Neural cell (in vitro differentiated cells): ENCODE results near the gene HDC.

Experiments
- CTCF ChIP-seq: fragments of 450-650 bp; IDR thresholded peaks from 2 replicates; pipeline ENCODE4 v1.5.1; 2014; ENCODE audit warnings: antibody characterized with exemption, mild to moderate bottlenecking, moderate library complexity; ENCODE audit not compliant: poor library complexity, severe bottlenecking
- EZH2 ChIP-seq: fragments of 200-600, 300-800 bp; shearing (Covaris generic), sonication (generic); IDR thresholded peaks from 2 replicates; pipeline ENCODE4 v1.6.1; 2014; ENCODE audit warnings: antibody characterized with exemption, low read length, borderline replicate concordance, mild to moderate bottlenecking; ENCODE audit not compliant: insufficient read depth, poor library complexity, severe bottlenecking
- POLR2AphosphoS5 ChIP-seq: IDR thresholded peaks from 2 replicates; pipeline ENCODE4 v1.6.1; 2012
- RAD21 ChIP-seq: fragments of 450-650 bp; conservative IDR thresholded peaks from 2 replicates; pipeline ENCODE4 v1.6.1; 2014; ENCODE audit warnings: antibody characterized with exemption, mild to moderate bottlenecking, moderate library complexity
- SMC3 ChIP-seq: fragments of 450-650 bp; conservative IDR thresholded peaks from 2 replicates; pipeline ENCODE4 v1.6.1; 2014; ENCODE audit warnings: antibody characterized with exemption, mild to moderate bottlenecking, moderate library complexity; ENCODE audit not compliant: poor library complexity
- TAF1 ChIP-seq: IDR thresholded peaks from 2 replicates; pipeline ENCODE4 v1.6.1; 2012; ENCODE audit warnings: low read depth

GRCh38 chr15:50209809-50210208 lies 55.7 kb downstream of the HDC start:
- TF ChIP-seq TAF1 (no peak), CTCF (no peak), EZH2 (no peak), SMC3 (no peak), POLR2AphosphoS5 (no peak), RAD21 (no peak)
